Transverse colon (tissue), 4 donors: ENCODE results near the gene RBFOX1. TPM values are rescaled to one million over a fixed set of nuclear protein-coding genes. Genes with fewer than 3 reads are reported as not detected.

Experiments
- DNase-seq: peaks from one replicate; pipeline ENCODE4 v3.0.0-alpha.2; 2019
- H3K27ac ChIP-seq, 4 donors: fragments of 200-600 bp; sonication (generic); 2 replicates each; pipeline ENCODE4 v1.5.1; 2016 to 2018; ENCODE audit warnings: inconsistent platforms in 4 of 4
- H3K27me3 ChIP-seq: fragments of 200-600 bp; sonication (generic); 2 replicates; pipeline ENCODE4 v1.5.1; 2017; ENCODE audit warnings: inconsistent platforms
- H3K36me3 ChIP-seq, 4 donors: fragments of 200-600 bp; sonication (generic); 2 replicates each; pipeline ENCODE4 v1.5.1; 2017 to 2019; ENCODE audit warnings: inconsistent platforms in 4 of 4
- H3K4me1 ChIP-seq, 4 donors: fragments of 200-600 bp; sonication (generic); 2 replicates each; pipeline ENCODE4 v1.5.1; 2017 to 2020; ENCODE audit warnings: inconsistent platforms in 4 of 4
- H3K4me3 ChIP-seq, 4 donors: fragments of 200-600 bp; sonication (generic); 1 replicate in 1 of 4; 2 replicates in 3 of 4; pipeline versions ENCODE4 v1.5.1 to v1.6.1; 2017 to 2019; ENCODE audit warnings: inconsistent platforms in 4 of 4
- H3K9me3 ChIP-seq, 2 donors: fragments of 200-600 bp; sonication (generic); 2 replicates each; pipeline ENCODE4 v1.5.1; 2017 to 2019; ENCODE audit warnings: inconsistent platforms in 2 of 2
- CTCF ChIP-seq, 5 experiments: fragments of 200-600 bp in 3 of 5; fragments of 450-650 bp in 2 of 5; sonication (generic) in 3 of 5; IDR thresholded peaks; 1 replicate in 2 of 5; 2 replicates in 3 of 5; pipeline ENCODE4 v1.5.1; 2016 to 2017; ENCODE audit warnings: antibody characterized with exemption in 5 of 5, inconsistent platforms in 3 of 5, mild to moderate bottlenecking in 2 of 5, moderate library complexity in 1 of 5
- EP300 ChIP-seq: sonication (generic); formaldehyde crosslinking; IDR thresholded peaks from one replicate; pipeline ENCODE4 v1.6.1; 2017; ENCODE audit warnings: antibody characterized with exemption, low read depth
- POLR2A ChIP-seq: fragments of 450-650 bp; IDR thresholded peaks from one replicate; pipeline ENCODE4 v1.6.1; 2016; ENCODE audit warnings: antibody characterized with exemption, mild to moderate bottlenecking, moderate library complexity
- POLR2AphosphoS5 ChIP-seq, 3 donors: sonication (generic); formaldehyde crosslinking; IDR thresholded peaks; one replicate each; pipeline ENCODE4 v1.6.1; 2016; ENCODE audit warnings: antibody characterized with exemption in 3 of 3
- WGBS, 2 donors: methylation state at CpG; one replicate each; pipeline ENCODE4 v1.1.5; 2018; ENCODE audit warnings: low coverage in 1 of 2; 5-methylcytosine and 5-hydroxymethylcytosine counted together
- in situ Hi-C, 4 donors: fragments of 200-750 bp; cut with MboI; loops; one replicate each; pipeline versions ENCODE4 v1.15.0 to v1.15.1; 2017; ENCODE audit warnings: low sequenced_read_pairs in 3 of 4, low pct_ligation_motif_present in 1 of 4, low pct_unique_long_range_greater_than_20kb in 1 of 4
- intact Hi-C: fragments of 100-400 bp; cut with DNase I; formaldehyde crosslinking; loops from one replicate; pipeline ENCODE4 v1.15.1; 2023; ENCODE audit warnings: low total_unique reads
- total RNA-seq, 4 donors: library from RNA; depleted of rRNA; stranded (reverse); fragments of >200 nt; gene quantifications; one replicate each; pipeline ENCODE4 v1.1.0, GENCODE V29; 2016

RBFOX1 gene
- total RNA-seq, 4 donors from 2014 or later = 2.3 to 8.2 (median 3.2) TPM

- Histone ChIP-seq H3K9me3 (no peaks in the 10 kb centered on the region), H3K36me3 (no peaks in the 10 kb centered on the region), H3K27ac (no peak overlapping the region), H3K4me3 (no peak overlapping the region), H3K27me3 (no peaks in the 10 kb centered on the region), H3K4me1 (no peaks in the 10 kb centered on the region)
- TF ChIP-seq POLR2A (no peak), CTCF (IDR thresholded peaks at IDR 0.05) (no peak), EP300 (no peak), POLR2AphosphoS5 (IDR thresholded peaks at IDR 0.05) (no peak)
- 18 to 50% methylated on average over 4 to 16 of the region's 16 CpGs for WGBS, 2 donors
- intact Hi-C loops = no loop called here
- DNase-seq = no peak
- in situ Hi-C loops = no loop called here
Observed at GRCh38 chr16:7405166-7405565, 72.5 kb downstream of the RBFOX1 start.

GRCh38 chr16:7408700-7409365 is 76.2 kb downstream of the RBFOX1 start:
- TF ChIP-seq EP300 = no peak
- no peak for TF ChIP-seq CTCF (IDR thresholded peaks at IDR 0.05)
- no peak for TF ChIP-seq POLR2AphosphoS5 (IDR thresholded peaks at IDR 0.05)
- TF ChIP-seq POLR2A = no peak
- WGBS, 2 donors = 84% methylated on average over 13 of the region's 13 CpGs; no CpG with 5 or more reads in 1 of the 2 donors
- in situ Hi-C loops = no loop called here

GRCh38 chr16:7419441-7419840 is 86.8 kb downstream of the RBFOX1 start:
- TF ChIP-seq CTCF (IDR thresholded peaks at IDR 0.05) (no peak), POLR2A (no peak), EP300 (no peak), POLR2AphosphoS5 (IDR thresholded peaks at IDR 0.05) (no peak)
- in situ Hi-C loops (no loop called here), intact Hi-C loops (no loop called here)
- Histone ChIP-seq H3K36me3 (no peaks in the 10 kb centered on the region), H3K9me3 (no peaks in the 10 kb centered on the region), H3K27me3 (no peaks in the 10 kb centered on the region), H3K4me1 (no peaks in the 10 kb centered on the region), H3K27ac (no peak overlapping the region), H3K4me3 (no peak overlapping the region)
- WGBS, 2 donors = 61 to 72% methylated on average over 4 to 9 of the region's 9 CpGs
- no peak for DNase-seq

More at GRCh38 chr16:7408700-7409365, 76.2 kb downstream of the RBFOX1 start:
- Histone ChIP-seq H3K9me3 (no peaks in the 10 kb centered on the region), H3K4me3 (no peak overlapping the region), H3K27ac (no peak overlapping the region), H3K36me3 (no peaks in the 10 kb centered on the region), H3K27me3 (no peaks in the 10 kb centered on the region), H3K4me1 (no peaks in the 10 kb centered on the region)
- no peak for DNase-seq
- intact Hi-C loops = no loop called here

- 32 to 34% methylated on average over 3 to 6 of the region's 6 CpGs for WGBS, 2 donors
- Histone ChIP-seq H3K9me3 (no peaks in the 10 kb centered on the region), H3K4me3 (no peak overlapping the region), H3K4me1 (no peaks in the 10 kb centered on the region), H3K27me3 (no peaks in the 10 kb centered on the region), H3K36me3 (no peaks in the 10 kb centered on the region), H3K27ac (no peak overlapping the region)
- intact Hi-C loops = no loop called here
- in situ Hi-C loops = no loop called here
- no peak for TF ChIP-seq EP300
- no peak for TF ChIP-seq POLR2A
- no peak for TF ChIP-seq CTCF (IDR thresholded peaks at IDR 0.05)
- TF ChIP-seq POLR2AphosphoS5 (IDR thresholded peaks at IDR 0.05) = no peak
- no peak for DNase-seq
Observed at GRCh38 chr16:7420079-7420478, 87.4 kb downstream of the RBFOX1 start.
